SK-N-SH (cell line): Measurements from ENCODE around the gene RSRC2.

Experiments used
- CTCF ChIP-seq: fragments of 200-600 bp; sonication (generic); IDR thresholded peaks from 2 replicates; pipeline ENCODE4 v1.6.1; 2017; ENCODE audit warnings: antibody characterized with exemption, mild to moderate bottlenecking, moderate library complexity
- GABPA ChIP-seq: IDR thresholded peaks from 2 replicates; pipeline ENCODE4 v1.4.0; 2012; ENCODE audit warnings: low read depth, mild to moderate bottlenecking
- JUND ChIP-seq: IDR thresholded peaks from 2 replicates; pipeline ENCODE4 v1.4.0; 2012
- MAX ChIP-seq: IDR thresholded peaks from 2 replicates; pipeline ENCODE4 v1.4.0; 2012; ENCODE audit warnings: low read depth
- NFIC ChIP-seq: IDR thresholded peaks from 2 replicates; pipeline ENCODE4 v1.4.0; 2012; ENCODE audit warnings: borderline replicate concordance
- PBX3 ChIP-seq: IDR thresholded peaks from 2 replicates; pipeline ENCODE4; 2012
- POLR2AphosphoS5 ChIP-seq: IDR thresholded peaks from 2 replicates; pipeline ENCODE4 v1.6.1; 2012; ENCODE audit warnings: low read depth, low read length
- RAD21 ChIP-seq: IDR thresholded peaks from 2 replicates; pipeline ENCODE4 v1.6.1; 2012; ENCODE audit warnings: mild to moderate bottlenecking, low read length
- REST ChIP-seq: IDR thresholded peaks from 2 replicates; pipeline ENCODE4 v1.6.1; 2012; ENCODE audit warnings: mild to moderate bottlenecking, low read depth, low read length, moderate library complexity
- SIN3A ChIP-seq: IDR thresholded peaks from 2 replicates; pipeline ENCODE4 v1.6.1; 2012; ENCODE audit warnings: low read depth, mild to moderate bottlenecking, low read length, moderate library complexity, borderline replicate concordance
- SMC3 ChIP-seq: IDR thresholded peaks from 2 replicates; pipeline ENCODE4 v1.6.1; 2012; ENCODE audit warnings: low read depth, low read length, improper control_type of control experiment
- TAF1 ChIP-seq: IDR thresholded peaks from 2 replicates; pipeline ENCODE4 v1.6.1; 2012; ENCODE audit warnings: low read depth, mild to moderate bottlenecking, low read length, moderate library complexity, borderline replicate concordance
- USF1 ChIP-seq: IDR thresholded peaks from 2 replicates; pipeline ENCODE4 v1.4.0; 2012; ENCODE audit warnings: low read depth, borderline replicate concordance
- YY1 ChIP-seq: IDR thresholded peaks from 2 replicates; pipeline ENCODE4 v1.4.0; 2012; ENCODE audit warnings: low read depth, mild to moderate bottlenecking

GRCh38 chr12:122545855-122546254, 19.1 kb upstream of the RSRC2 start:
- no peak for TF ChIP-seq SIN3A
- TF ChIP-seq CTCF = no peak
- TF ChIP-seq USF1 = no peak
- TF ChIP-seq TAF1 = no peak
- no peak for TF ChIP-seq NFIC
- no peak for TF ChIP-seq RAD21
- TF ChIP-seq GABPA = no peak
- no peak for TF ChIP-seq PBX3
- TF ChIP-seq REST = no peak
- no peak for TF ChIP-seq SMC3
- no peak for TF ChIP-seq POLR2AphosphoS5
- TF ChIP-seq JUND = no peak
- TF ChIP-seq YY1 = no peak
- TF ChIP-seq MAX = no peak
